NOMO-1 treated with dmso at 0.1 percent for 144 hours (cell line): ENCODE data around the gene CCDC136.

Source experiments
- DNase-seq: peaks from one replicate; lab custom pipeline; 2025; ENCODE audit not compliant: unreplicated experiment; lab: John Stamatoyannopoulos, UW

CCDC136 gene

DNA sequence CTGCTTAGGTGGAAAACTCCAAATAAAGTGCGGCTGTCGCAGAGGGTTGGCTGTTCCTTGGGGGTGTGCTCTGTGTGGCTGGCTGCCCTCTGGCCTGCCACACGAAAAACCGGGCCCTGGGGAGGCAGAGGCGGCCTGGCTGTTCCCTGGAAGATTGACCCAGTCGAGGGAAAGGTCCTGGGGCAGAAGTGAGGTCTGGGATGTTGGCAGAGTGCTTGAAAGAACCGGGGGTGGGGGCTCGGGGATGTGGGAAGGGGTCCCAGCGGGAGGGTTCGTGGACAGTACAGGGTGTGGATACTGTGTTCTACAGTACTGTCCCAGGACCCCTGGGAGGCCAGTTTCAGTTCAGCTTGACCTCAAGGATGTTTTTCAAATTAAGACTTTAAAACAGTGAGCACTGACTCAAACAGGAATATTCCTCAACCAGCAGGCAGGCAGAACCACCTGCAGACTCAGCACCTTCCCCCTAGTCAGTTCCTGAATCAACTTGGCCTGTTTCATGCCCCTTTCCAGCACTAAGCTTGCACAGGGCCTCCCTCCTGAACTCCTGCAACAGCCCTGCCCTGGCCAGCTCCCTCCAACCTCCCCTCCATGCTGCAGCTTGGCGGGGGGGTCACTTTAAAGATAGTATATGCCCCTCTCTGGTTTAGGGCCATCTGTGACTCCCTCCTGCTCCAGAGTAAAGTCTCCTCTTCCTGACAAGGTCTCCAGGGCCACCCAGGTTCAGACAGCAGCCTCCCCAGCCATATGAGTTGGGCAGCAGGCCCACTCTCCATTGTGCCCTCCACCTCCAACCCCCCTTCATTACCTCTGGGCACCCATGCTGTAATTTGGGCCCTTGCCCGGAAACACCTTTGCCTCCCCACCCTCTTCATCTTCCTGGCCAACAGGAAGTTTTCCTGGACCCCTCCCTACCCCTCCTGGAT is 67.7 kb downstream of the CCDC136 start:
- DNase-seq, result no peak

DNA sequence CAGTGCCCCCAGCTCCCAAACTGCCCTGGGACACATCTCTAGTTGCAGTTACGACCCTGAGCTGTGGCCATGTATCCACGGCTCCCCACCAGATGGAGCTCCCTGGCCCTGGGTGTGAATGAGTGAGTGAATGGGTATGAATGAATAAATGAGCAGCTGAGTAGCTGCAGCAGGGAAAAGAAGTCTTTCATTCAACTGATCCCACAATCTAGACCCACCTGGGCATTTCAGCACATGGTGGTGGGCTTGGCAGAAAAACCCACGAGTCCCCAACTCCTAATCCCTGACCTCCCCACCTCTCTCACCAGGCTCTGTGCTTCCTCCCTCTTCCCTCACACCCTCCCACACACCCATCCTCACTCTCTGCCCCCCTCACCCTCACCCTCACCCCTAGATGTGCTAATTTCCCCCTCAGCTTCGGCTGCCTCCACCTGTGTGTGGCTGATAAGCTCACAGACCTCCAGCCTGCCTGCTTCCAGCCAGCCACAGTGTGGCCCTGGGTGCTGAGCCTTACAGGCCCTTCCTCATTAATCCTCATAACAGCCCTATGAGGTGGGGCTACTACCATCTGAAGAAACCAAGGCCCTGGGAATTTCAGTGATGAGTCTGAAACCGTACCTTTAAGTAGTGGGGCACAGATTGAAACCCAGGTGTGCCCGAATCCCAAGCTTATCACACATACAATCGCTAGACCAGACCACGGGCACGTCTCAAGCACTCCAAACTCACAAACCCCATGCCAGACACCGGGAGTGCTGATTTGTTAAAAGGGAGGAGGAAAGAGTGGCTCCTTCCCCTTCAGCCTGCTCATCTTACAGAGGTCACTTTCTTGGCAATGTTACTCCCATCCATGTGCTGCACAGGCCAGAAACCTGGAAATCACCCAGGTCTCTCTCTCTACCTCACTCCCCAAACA is 68.6 kb downstream of the CCDC136 start:
- no peak for DNase-seq

DNA sequence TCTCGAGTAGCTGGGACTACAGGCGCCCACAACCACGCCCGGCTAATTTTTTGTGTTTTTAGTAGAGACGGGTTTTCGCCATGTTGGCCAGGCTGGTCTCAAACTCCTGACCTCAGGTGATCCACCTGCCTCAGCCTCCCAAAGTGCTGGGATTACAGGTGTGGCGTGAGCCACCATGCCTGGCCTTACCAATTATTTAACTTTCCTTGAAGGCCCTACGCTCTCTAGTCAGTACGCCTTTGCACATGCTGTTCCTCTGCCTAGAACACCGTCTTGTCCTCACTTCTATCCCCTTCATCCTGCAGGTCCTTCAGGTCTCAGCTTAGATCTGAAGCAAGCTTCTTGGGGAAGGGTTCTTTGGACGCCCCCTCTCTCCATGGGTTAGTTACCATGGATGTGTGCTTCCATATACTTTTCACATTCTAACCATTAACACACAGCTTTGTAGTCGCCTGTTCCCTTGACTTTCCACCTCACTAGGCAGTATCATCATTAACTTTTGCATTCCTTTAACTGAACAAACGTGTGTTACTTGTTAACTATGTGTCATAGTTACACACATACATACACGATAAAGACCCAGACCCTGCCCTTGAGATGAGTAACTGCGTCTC is 70.3 kb downstream of the CCDC136 start:
- no peak for DNase-seq

DNA sequence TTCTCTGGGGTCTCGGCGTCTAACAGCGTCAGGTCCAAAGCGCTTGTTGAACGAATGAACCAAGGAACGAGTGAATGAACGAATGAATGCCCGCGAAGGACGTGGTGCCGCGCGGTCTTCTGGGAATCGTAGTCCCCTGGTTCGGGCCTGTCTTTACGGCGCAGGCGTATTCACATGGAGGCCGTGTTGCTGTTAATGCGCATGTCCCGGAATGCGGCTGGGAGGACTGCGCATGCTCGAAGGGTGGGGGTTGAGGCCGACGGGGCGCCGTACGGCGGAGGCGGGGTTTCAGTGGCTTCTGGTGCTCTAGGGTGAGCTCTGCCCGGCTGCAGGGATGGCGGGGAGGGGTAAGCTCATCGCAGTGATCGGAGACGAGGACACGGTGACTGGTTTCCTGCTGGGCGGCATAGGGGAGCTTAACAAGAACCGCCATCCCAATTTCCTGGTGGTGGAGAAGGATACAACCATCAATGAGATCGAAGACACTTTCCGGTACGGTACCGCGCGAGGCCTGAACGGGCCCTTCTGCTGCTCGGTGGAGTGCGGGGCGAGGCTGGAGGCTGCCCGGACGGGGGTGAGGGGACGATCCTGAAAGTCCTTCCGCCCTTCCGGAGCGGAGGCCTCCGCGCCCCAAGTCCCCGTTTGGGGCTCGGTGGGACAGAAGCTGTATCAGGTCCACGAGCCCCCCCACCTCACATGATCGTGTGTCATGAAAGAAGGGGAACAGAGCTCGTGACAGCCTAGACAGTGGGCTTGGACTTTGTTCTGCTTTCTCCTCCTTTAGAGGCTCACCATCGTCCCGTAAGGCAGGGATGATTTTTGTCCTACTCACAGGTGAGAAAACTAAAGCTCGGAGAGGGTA is 71.0 kb downstream of the CCDC136 start, which contains the start of gene ATP6V1F:
Gene ATP6V1F, plus strand, starts transcription at position 286 of the 862 bp plus-strand sequence. Its CDS starts 49 bp downstream, at position 335.
- DNase-seq, result peak; percentile 87

DNA sequence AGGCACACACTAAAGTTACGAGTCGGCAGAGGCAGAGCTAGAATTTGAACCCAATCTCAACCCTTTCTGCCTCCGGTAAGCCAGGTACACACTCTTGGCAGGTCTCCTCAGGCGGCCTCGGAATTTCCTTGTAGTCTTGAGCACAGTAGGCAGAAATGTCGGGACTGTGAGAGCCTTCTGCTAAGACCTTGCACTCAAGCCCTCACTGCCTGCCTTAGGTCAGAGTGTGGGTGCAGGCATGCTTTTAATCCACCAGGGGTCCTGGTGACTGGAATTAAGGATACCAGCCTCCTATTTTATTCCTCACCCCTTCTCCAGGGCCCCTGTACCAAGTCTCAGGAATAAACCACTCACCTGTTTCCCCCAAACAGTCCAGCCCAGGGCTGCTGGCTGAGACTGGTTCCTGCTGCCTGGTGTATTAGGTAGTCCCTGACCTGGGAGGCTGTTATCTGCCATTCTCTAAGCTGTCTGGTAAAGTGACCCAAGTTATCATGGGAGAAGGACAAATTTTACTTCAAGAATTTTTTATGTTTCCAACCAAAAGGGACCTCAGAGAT is 71.7 kb downstream of the CCDC136 start:
- no peak for DNase-seq

DNA sequence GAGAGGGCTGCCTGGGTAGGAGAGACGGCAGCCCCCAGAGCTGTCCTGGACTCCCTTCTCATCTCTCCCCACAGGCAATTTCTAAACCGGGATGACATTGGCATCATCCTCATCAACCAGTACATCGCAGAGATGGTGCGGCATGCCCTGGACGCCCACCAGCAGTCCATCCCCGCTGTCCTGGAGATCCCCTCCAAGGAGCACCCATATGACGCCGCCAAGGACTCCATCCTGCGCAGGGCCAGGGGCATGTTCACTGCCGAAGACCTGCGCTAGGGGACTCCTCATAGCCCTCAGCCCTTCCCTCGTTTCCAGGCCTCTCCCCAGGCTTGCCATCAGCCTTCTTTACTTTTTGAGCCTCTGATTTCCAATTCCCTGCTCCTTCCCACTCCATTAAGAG is 73.5 kb downstream of the CCDC136 start:
- DNase-seq, result no peak

DNA sequence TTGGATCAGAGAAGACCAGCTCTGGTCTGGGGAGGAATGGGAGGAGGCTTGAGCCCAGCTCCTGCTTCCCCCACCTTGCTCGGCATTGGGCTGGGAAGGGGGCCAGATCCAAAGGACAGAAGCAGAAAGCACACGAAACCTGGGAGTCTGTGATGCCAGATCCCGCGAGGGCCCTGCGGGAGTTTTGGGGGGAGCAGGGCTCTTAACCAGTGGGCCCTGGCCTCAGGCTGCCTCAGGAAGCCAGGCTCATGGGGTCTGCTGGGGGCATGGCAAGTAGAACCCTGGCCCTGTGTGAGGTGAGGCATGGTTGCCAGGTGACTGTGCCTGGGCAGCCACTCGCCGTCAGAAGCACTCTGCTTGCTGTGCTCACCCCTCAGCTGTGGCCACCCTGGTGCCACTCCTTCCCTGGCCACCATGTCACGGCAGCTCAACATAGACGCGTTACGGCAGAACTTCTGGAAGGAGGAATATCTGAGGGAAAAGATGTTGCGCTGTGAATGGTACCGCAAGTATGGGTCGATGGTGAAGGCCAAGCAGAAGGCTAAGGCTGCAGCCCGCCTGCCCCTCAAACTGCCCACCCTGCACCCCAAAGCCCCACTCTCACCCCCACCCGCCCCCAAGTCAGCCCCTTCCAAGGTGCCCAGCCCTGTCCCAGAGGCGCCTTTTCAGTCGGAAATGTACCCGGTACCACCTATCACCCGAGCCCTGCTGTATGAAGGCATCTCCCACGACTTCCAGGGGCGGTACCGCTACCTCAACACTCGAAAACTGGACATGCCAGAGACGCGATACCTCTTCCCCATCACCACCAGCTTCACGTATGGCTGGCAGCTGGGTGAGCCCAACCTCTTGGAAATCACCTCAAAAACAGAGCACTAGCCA is 74.5 kb downstream of the CCDC136 start:
- no peak for DNase-seq

DNA sequence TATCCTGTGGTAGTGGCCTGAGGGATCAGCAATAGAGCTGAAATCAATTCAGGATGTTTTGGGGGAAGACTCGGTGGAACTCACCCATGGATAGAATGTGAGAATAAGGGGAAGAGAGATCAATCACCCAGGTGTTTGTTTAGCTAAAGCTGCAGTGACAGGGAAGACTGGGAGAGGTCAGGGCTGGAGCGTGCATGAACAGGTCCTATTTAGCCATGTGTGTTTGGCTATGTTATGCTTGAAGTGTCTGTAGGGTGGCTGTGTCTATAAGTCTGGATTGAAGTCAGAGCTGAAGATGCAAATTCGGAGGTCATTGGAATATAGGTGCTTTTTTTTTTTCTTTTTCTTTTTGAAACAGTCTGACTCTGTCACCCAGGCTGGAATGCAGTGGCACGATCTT is 75.5 kb downstream of the CCDC136 start:
- DNase-seq, result no peak

DNA sequence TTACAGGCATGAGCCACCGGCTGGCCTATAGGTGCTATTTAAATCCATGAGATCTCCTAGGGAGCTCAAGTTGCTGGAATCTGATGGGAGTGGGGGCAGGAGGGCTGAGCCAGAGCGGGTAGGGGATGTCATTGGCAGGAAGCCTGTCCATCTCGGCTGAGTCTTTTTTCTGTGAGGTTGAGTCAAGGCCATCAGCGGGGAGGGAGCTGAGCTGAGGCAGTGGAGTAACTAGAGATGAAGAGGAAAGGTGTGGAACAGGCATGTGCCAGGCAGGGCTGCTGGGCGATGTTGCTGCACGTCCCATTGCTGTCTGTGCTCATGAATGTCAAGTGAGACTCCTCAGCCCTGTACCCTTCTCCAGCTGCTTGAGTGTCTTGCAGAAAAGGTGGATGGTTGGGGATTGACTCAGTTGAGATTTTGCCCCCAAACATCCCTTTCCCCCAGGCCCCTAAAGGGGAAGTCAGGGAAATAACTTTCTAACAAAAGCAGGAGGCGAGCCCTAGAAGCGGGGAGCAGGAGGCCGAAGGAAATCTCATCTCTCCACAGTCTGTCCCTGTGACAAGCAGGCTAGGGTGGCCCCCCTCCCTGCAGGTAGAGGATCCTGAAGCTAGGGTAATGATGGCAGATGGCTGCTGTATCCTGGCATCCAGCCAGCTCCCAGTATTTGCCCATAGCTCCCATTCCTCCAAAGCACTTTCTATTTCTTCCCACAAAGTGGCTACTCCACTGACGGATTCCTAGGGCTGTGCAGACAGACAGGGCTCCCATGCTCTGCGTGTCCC is 76.3 kb downstream of the CCDC136 start:
- no peak for DNase-seq

DNA sequence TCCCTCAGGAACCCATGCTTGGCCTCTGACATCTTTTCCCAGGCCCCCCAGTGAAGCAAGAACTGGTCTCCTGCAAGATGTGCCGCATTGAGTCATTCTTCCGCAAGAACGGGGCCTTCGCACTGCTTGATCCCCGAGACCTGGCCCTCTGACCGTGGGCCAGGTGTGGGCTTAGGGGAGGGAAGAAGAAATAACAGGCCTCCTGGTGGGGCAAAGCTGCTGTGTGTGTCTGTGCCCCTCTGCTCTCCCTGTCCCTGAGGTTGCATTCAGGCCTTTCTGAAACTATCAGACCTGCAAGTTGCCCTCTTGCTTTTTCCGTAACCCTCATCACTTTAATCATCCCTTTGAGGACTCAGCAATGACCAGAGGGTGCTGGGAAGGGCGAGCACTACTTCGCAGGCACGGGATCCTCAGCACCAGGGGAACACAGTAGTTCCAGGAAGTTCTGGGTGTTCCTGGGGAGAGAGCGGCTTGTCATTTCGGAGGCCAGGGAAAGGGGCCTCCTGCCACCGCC is 76.9 kb downstream of the CCDC136 start:
- DNase-seq, result no peak

DNA sequence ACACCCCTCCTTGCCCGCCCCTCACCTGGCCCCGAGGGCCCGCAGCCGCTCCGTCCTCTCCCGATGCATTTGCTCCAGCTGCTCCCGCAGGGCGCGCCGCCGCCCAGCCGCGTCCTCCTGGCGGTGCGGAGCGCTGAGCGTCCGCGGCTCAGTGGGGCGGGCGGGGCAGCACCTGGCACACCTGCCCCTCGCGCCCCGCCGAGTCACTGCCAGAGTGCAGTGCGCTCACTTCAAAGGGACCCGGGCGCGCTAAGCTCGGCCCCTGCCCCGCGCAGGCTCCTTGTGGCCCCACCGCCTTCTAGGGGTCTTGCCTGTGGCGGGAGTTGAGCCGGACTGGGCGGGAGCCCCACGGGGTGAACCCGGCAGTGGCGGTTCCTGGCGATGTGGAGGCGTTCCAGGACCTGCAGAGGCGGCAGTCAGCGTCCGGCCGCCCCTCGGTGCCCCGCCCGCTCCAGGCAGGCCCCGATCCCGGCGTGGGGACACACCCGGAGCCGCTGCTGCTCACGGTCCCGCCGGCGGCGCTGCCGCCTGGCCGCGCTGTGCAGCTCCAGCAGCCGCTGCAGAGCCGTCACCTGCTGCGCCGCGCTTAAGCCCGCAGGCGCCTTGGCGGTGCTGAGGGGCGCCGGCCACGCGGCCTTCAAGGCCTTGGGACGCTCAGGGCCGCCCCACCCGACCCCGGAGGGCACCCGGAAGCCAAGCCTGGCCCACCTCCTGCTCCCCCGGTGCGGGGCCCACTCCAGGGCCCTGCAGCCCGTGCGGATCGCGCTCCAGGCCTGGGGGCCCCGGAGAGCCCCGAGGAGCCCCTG is 77.6 kb downstream of the CCDC136 start:
- no peak for DNase-seq

DNA sequence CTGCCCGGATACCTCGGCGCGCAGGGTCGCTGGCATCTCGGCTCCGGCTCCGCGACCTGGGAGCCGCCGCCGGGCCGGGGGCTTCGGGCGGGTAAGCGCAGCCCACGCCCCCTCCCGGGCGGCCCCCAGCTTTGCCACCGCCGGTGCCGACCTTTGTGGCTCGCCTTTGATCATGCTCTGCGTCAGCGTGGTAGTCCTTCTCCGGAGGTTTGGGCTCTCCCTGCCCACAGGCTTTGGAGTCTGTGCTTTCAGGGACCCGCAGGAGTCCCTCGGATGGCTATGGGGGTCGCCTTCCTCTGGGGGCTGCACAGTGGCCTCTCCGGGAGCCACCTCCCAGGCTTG is 78.1 kb downstream of the CCDC136 start:
- no peak for DNase-seq

DNA sequence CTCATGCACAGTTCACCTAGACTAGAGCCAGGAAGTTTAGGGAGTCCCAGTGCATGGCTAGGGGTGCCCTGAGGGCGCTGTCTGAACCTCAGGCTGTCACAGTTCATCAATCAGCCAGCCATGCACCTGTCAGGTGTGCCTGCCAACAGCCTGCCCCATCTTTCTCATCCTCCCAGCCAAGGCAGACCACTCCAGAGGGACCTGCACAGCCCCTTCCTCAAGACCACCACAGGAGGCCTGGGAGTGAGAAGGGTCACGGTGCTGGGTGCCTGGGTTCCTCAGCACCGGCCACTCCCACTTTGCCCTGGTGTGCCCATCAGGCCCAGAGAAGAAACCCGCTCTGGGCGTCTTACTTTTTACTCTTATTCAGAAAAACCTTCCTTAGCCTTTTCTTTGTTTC is 79.3 kb downstream of the CCDC136 start:
- no peak for DNase-seq
